HG03565 (cell line): ENCODE data around the gene TMEM181.
"Not testable (repeated sequence)": the region's sequence is repeated elsewhere in the genome, so short reads cannot be mapped to it uniquely, and the experiment has no call there.

Experiments
- ATAC-seq: cut with Tn5 transposase; IDR thresholded peaks from one replicate; pipeline ENCODE4 v1.9.1; 2021; ENCODE audit warnings: mild to moderate bottlenecking, moderate library complexity; ENCODE audit not compliant: unreplicated experiment

The TMEM181 gene

GRCh38 chr6:158593670-158594069 is 33.8 kb downstream of the TMEM181 start:
- no peak for ATAC-seq

GRCh38 chr6:158595223-158595622 is 35.3 kb downstream of the TMEM181 start:
- no peak for ATAC-seq

- ATAC-seq, result no peak
Measured at GRCh38 chr6:158596861-158597260, 37.0 kb downstream of the TMEM181 start.

GRCh38 chr6:158597565-158597964 is 37.7 kb downstream of the TMEM181 start:
- ATAC-seq, result no peak

GRCh38 chr6:158599635-158600034 is 39.7 kb downstream of the TMEM181 start:
- ATAC-seq, result no peak

- ATAC-seq, result no peak
Measured at GRCh38 chr6:158603261-158604047, 43.6 kb downstream of the TMEM181 start.

GRCh38 chr6:158604048-158604406 is 44.1 kb downstream of the TMEM181 start:
- ATAC-seq, result no peak

- ATAC-seq, result no peak
Measured at GRCh38 chr6:158605266-158605878, 45.5 kb downstream of the TMEM181 start.

GRCh38 chr6:158606011-158606410 is 46.1 kb downstream of the TMEM181 start:
- not testable (repeated sequence) for ATAC-seq

GRCh38 chr6:158606935-158607334 is 47.0 kb downstream of the TMEM181 start:
- no peak for ATAC-seq

GRCh38 chr6:158607411-158608170 is 47.7 kb downstream of the TMEM181 start:
- no peak for ATAC-seq

- ATAC-seq, result no peak
Measured at GRCh38 chr6:158608221-158608620, 48.3 kb downstream of the TMEM181 start.

- no peak for ATAC-seq
Measured at GRCh38 chr6:158609455-158610155, 49.7 kb downstream of the TMEM181 start.

GRCh38 chr6:158610319-158610968 is 50.6 kb downstream of the TMEM181 start:
- ATAC-seq, result no peak

- no peak for ATAC-seq
Measured at GRCh38 chr6:158611039-158611438, 51.1 kb downstream of the TMEM181 start.

- no peak for ATAC-seq
Measured at GRCh38 chr6:158611541-158612370, 51.9 kb downstream of the TMEM181 start.

GRCh38 chr6:158614606-158615005 is 54.7 kb downstream of the TMEM181 start:
- ATAC-seq, result not testable (repeated sequence)

- not testable (repeated sequence) for ATAC-seq
Measured at GRCh38 chr6:158618289-158618688, 58.4 kb downstream of the TMEM181 start.

GRCh38 chr6:158619922-158620801 is 60.3 kb downstream of the TMEM181 start:
- ATAC-seq, result no peak
